Sigmoid colon (tissue), 7 donors: ENCODE measurements around the gene TGFBR3L. TPM values are rescaled to one million over a fixed set of nuclear protein-coding genes. Genes with fewer than 3 reads are reported as not detected.

Source experiments
- DNase-seq: peaks from one replicate; pipeline ENCODE4 v3.0.0-alpha.2; 2019
- H3K27ac ChIP-seq, 4 donors: fragments of 200-600 bp; sonication (generic); one replicate each; pipeline ENCODE4 v1.5.1; 2016 to 2019; ENCODE audit warnings: mild to moderate bottlenecking in 1 of 4
- H3K27me3 ChIP-seq, 3 donors: fragments of 200-600 bp; sonication (generic); one replicate each; pipeline ENCODE4 v1.5.1; 2019; ENCODE audit warnings: mild to moderate bottlenecking in 1 of 3
- H3K36me3 ChIP-seq, 4 donors: fragments of 200-600 bp; sonication (generic); one replicate each; pipeline ENCODE4 v1.5.1; 2016 to 2019
- H3K4me1 ChIP-seq, 4 donors: fragments of 200-600 bp; sonication (generic); one replicate each; pipeline ENCODE4 v1.5.1; 2017 to 2019
- H3K4me3 ChIP-seq, 4 donors: fragments of 200-600 bp; sonication (generic); one replicate each; pipeline ENCODE4 v1.5.1; 2017 to 2019; ENCODE audit warnings: mild to moderate bottlenecking in 2 of 4, moderate library complexity in 1 of 4
- H3K9me3 ChIP-seq, 4 donors: fragments of 200-600 bp in 3 of 4; sonication (generic) in 3 of 4; one replicate each; pipeline versions ENCODE4 v1.5.1 to v1.6.1; 2013 to 2019
- EP300 ChIP-seq, 4 donors: sonication (generic); formaldehyde crosslinking; IDR thresholded peaks; one replicate each; pipeline ENCODE4 v1.6.1; 2017; ENCODE audit warnings: antibody characterized with exemption in 4 of 4
- POLR2A ChIP-seq, 2 donors: fragments of 450-650 bp; IDR thresholded peaks; one replicate each; pipeline ENCODE4 v1.6.1; 2016; ENCODE audit warnings: antibody characterized with exemption in 2 of 2, mild to moderate bottlenecking in 2 of 2, moderate library complexity in 2 of 2
- POLR2AphosphoS5 ChIP-seq, 4 donors: sonication (generic); formaldehyde crosslinking; IDR thresholded peaks; one replicate each; pipeline ENCODE4 v1.6.1; 2017; ENCODE audit warnings: antibody characterized with exemption in 4 of 4
- WGBS, 2 donors: extraction: QIAGEN DNeasy Blood & Tissue Kit; methylation state at CpG; one replicate each; pipeline ENCODE4 v1.1.7; 2013; 5-methylcytosine and 5-hydroxymethylcytosine counted together
- intact Hi-C: fragments of 100-400 bp; cut with DNase I; formaldehyde crosslinking; loops from one replicate; pipeline ENCODE4 v1.15.1; 2023
- polyA plus RNA-seq, 3 donors: library from polyadenylated mRNA; stranded (reverse); fragments of 200-250 nt; gene quantifications; one replicate each; pipeline ENCODE4 v1.2.3, GENCODE V29; 2013
- total RNA-seq, 4 donors: library from RNA; depleted of rRNA; stranded (reverse); fragments of >200 nt; gene quantifications; one replicate each; pipeline ENCODE4 v1.1.0, GENCODE V29; 2016
- TF ChIP-seq, protein P1 (sequence below), 4 experiments: fragments of 450-650 bp in 3 of 4; fragments of 200-600 bp in 1 of 4; IDR thresholded peaks; one replicate each; pipeline ENCODE4 v1.5.1; 2016 to 2019; ENCODE audit warnings: antibody characterized with exemption in 4 of 4, mild to moderate bottlenecking in 3 of 4, moderate library complexity in 2 of 4
- donor health status: healthy with polysubstance abuse.
- donor health status: Bipolar disorder and iron deficiency.
- donor health status: healthy.

TGFBR3L gene
- total and polyA plus RNA-seq, 7 donors = 1.8 TPM; not detected in 6

DNA sequence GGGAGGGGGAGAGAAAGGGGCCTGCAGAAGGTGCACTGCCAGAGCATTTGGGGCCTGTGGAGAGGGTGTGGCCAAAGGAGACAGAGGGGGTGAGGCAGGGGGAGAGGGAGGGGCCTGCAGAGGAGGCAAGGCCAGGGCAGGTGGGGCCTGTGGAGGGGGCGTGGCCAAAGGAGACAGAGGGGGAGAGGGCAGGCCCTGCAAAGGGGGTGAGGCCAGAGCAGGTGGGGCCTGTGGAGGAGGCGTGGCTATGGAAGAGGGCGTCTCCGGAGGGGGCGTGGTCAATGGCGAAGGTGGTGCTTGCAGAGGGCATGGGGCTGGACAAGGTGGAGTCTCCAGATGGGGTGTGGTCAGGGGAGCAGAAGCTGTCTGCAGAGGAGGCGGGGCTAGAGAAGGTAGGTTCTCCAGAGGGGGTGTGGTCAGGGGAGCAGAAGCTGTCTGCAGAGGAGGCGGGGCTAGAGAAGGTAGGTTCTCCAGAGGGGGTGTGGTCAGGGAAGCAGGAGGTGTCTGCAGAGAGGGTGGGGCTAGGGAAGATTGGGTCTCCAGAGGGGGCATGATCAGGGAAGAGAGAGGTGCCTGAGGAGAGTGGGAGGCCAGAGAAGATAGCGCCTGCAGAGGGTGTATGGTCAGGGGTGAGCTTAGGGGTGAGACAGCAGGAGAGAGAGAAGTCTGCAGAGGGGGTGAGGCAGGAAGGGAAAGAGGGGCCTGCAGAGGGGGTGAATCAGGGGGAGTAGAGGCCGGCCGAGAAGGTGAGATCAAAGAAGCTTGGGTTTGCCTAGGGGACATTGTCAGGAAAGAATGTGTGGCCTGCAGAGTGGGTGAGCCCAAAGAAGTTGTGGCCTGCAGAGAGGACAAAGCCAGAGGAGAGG, 43.8 kb upstream of the TGFBR3L start:
- DNase-seq = no peak
- Histone ChIP-seq H3K4me1 (peaks cover 0 to 55% (median 48%) of the 10 kb centered on the region in 4 donors), H3K4me3 (no peak overlapping the region), H3K36me3 (no peaks in the 10 kb centered on the region), H3K9me3 (no peaks in the 10 kb centered on the region), H3K27ac (peak overlapping the region in 3 of 4 donors; percentile 0 to 46 (median 34)), H3K27me3 (peaks cover 33 to 69% (median 66%) of the 10 kb centered on the region in 3 donors)
- intact Hi-C loops = no loop called here
- 33 to 57% methylated on average over 11 of the region's 11 CpGs for WGBS, 2 donors
- TF ChIP-seq, protein P1, sequence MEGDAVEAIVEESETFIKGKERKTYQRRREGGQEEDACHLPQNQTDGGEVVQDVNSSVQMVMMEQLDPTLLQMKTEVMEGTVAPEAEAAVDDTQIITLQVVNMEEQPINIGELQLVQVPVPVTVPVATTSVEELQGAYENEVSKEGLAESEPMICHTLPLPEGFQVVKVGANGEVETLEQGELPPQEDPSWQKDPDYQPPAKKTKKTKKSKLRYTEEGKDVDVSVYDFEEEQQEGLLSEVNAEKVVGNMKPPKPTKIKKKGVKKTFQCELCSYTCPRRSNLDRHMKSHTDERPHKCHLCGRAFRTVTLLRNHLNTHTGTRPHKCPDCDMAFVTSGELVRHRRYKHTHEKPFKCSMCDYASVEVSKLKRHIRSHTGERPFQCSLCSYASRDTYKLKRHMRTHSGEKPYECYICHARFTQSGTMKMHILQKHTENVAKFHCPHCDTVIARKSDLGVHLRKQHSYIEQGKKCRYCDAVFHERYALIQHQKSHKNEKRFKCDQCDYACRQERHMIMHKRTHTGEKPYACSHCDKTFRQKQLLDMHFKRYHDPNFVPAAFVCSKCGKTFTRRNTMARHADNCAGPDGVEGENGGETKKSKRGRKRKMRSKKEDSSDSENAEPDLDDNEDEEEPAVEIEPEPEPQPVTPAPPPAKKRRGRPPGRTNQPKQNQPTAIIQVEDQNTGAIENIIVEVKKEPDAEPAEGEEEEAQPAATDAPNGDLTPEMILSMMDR (IDR thresholded peaks at IDR 0.05) = no peak
- TF ChIP-seq EP300 (IDR thresholded peaks at IDR 0.05) (no peak), POLR2A (IDR thresholded peaks at IDR 0.05) (no peak)

DNA sequence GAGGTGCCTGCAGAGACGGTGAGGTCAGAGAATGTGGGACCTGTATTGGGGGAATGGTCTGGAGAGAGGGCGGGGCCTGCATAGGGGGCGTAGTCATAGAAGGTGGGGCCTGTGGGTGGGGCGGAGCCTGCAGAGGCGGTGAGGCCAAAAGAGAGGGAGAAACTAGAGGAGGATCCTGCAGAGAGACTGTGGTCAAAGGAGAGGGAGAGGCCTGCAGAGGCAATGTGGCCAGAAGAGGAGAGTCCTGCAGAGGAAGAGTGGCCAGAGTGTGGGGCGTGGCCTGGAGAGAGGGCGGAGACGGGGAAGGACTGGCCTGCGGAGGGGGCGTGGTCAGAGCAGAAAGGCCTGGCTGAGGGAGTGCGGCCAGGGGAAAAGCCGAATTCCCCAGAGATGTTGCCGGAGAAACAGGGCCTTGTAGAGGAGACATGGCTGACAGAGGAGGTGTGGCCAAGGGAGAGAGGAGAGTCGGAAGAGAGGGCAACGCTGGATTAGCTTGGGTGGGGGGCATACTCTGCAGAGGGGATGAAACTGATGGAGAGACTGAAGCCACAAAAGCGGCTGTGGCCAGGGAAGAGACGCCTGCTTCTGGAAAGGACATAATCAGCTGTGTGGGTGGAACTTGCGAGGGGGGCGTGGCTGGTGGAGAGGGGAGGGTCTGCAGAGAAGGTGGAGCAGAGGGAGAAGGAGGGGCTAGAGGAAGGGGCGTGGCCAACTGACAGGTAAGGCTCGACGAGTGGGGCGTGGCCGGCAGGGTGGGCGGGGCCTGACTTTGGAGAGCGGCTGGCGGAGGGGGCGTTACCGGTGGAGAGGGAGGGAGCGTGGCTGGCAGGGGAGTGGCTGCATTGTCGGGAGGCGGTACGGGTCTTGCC, 43.0 kb upstream of the TGFBR3L start:
- Histone ChIP-seq H3K9me3 (no peaks in the 10 kb centered on the region), H3K27me3 (peaks cover 33 to 66% (median 65%) of the 10 kb centered on the region in 3 donors), H3K4me3 (peak overlapping the region in 3 of 4 donors; percentile 7 to 26 (median 12)), H3K36me3 (no peaks in the 10 kb centered on the region), H3K27ac (peak overlapping the region in 3 of 4 donors; percentile 0 to 46 (median 34)), H3K4me1 (peaks cover 0 to 55% (median 48%) of the 10 kb centered on the region in 4 donors)
- TF ChIP-seq, protein P1 (IDR thresholded peaks at IDR 0.05) = no peak
- TF ChIP-seq POLR2A (IDR thresholded peaks at IDR 0.05) (no peak), POLR2AphosphoS5 (IDR thresholded peaks at IDR 0.05) (no peak)
- WGBS, 2 donors = 4 to 8% methylated on average over 33 of the region's 33 CpGs
- intact Hi-C loops = no loop called here
- peak; percentile 86 for DNase-seq

DNA sequence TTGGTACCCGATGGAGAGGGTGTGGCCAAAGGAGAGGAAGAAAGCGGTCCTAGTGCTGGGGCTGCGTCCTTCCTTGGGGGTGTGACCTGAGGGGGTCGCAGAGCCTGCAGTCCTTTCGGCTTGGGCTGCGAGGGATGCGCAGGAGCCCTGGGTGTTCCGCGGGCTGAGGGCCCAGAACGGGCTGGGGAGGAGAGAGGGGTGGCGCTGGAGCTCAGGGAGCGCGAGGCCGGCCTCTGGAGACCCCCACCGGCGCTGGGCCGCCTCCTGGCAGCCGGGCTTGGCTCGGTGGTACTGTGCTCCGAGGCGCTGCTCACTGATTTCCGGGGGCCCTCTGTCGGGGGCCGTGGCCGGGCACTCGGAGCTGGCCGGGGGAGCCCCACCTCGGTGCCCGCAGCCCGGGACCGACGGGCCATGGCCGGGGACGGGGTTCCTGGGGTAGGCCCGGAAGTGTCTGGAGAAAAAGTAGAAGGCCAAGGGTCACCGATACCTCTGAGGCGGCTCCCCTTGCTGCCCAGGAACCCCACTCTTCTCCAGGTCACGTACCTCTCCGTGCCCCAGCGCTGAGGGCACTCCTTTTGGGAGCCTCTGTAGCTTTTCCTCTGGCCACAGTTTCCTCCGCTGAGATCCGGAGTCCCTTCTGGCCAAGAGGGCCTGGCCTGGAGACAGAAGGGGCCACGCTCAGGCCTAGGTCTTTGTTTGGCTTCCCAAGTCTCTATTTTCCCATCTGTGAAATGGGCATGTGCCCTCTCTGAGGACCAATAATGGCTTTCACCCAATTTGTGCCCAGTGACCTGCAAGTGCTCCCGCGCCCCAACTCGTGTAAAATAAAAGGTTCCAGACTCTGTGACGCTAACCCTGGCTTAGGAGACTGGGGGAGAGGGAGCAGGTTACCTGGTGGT, 42.1 kb upstream of the TGFBR3L start:
- H3K27ac ChIP-seq = no peak overlapping the region
- DNase-seq = no peak
- H3K4me3 ChIP-seq = peak overlapping the region in 2 of 4 donors; percentile 12 to 26
- H3K27me3 ChIP-seq = peaks cover 33 to 57% (median 56%) of the 10 kb centered on the region in 3 donors
- H3K9me3 ChIP-seq = no peaks in the 10 kb centered on the region
- H3K36me3 ChIP-seq = no peaks in the 10 kb centered on the region
- TF ChIP-seq, protein P1 (IDR thresholded peaks at IDR 0.05) = no peak
- no peak for TF ChIP-seq EP300 (IDR thresholded peaks at IDR 0.05)
- no peak for TF ChIP-seq POLR2A (IDR thresholded peaks at IDR 0.05)
- no peak for TF ChIP-seq POLR2AphosphoS5 (IDR thresholded peaks at IDR 0.05)
- peaks cover 0 to 55% (median 48%) of the 10 kb centered on the region in 4 donors for H3K4me1 ChIP-seq
- WGBS, 2 donors = 54 to 57% methylated on average over 47 of the region's 47 CpGs
- intact Hi-C loops = no loop called here
